ENCODE measurements around the gene PKNOX1. TPM values are rescaled to one million over a fixed set of nuclear protein-coding genes. Genes with fewer than 3 reads are reported as not detected.
A peak's percentile ranks its signal among the peaks of the same experiment; 100 is the strongest.
"Not testable (repeated sequence)": the region's sequence is repeated elsewhere in the genome, so short reads cannot be mapped to it uniquely, and the experiment has no call there.

The PKNOX1 gene
- total and polyA plus RNA-seq, 9 of the 15 experiments (the other 6 are each of a cell fraction or from before 2014, with no cell fraction given): 8.8 to 25.9 (median 13.2) TPM

DNA sequence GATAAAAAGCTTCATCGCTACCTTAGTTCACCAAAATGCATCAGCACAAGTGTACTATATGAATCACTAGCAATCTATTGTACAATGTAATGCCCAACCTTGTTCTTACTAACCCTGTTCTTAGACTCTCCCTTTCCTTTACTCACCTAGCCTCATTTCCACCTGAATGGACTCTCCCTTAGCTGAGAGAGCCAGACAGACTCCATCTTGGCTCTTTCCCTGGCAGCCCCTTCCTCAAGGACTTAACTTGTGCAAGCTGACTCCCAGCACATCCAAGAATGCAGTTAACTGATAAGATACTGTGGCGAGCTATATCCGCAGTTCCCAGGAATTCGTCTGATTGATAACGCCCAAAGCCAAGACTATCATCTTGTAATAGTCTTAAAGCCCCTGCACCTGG, 38.0 kb upstream of the PKNOX1 start (continued):
- peak; percentile 55; the same call in 1 of the 2 replicates for TF ChIP-seq ZNF584 (CRISPR knock-in tag; IDR thresholded peaks at IDR 0.05; ENCODE audit: low read depth)
- TF ChIP-seq, protein P1, sequence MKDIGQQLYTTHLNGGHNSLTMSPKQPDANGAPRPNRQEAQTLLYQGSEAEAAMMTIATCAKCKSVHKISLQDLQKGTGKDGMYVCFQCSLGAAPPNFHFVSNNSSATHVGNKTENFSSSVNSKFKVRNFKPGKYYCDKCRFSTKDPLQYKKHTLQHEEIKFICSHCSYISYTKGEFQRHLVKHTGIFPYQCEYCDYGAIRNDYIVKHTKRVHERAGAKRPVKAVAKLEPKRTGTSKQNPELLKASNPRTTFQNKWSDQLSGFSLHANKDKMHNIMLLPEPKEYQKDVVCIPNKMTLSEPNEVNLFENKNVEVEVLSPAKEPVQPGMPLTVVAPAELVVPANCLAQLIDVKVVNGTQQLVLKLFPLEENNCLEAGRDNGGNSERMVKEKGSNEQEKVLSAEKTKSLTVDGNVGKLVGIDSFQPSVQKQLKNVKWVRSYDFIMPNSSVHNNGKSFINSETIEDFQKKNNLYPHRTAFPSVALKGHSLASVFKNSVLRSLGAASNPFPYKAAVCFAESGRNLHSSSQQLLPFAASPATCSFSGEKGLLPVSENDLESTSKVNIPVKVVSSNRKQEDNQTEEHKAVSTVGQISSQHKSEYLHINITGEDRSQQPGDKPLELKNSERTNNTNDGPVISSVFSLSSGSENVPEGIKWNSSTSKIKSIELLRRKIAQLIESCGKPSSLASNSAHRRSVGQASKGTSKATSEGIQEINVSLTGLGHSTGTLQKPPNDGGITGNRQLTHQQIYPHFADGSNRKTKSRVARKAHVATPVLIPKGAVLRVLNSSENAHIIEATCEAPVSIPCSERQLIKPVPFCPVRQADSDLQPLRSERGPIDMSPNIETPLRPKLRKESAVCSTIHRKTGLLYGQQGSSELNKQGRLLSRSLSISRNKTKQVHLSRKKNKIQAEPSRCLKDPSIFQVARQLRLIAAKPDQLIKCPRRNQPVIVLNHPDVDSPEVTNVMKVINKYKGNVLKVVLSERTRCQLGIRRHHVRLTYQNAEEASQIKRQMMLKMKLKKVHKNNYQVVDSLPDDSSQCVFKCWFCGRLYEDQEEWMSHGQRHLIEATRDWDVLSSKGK (CRISPR knock-in tag; IDR thresholded peaks at IDR 0.05): 0 out of 2 replicates have a peak, but pooled peaks have one; percentile 66
- peak; percentile 82; the same call in 1 of the 2 replicates for TF ChIP-seq BCL6 (CRISPR knock-in tag; IDR thresholded peaks at IDR 0.05)
- peak; percentile 91 for TF ChIP-seq ZNF197 (CRISPR knock-in tag; IDR thresholded peaks at IDR 0.05; ENCODE audit: low read depth)
- TF ChIP-seq SMAD3 (CRISPR knock-in tag; conservative IDR thresholded peaks at IDR 0.05): peak; percentile 89
- TF ChIP-seq, protein P2, sequence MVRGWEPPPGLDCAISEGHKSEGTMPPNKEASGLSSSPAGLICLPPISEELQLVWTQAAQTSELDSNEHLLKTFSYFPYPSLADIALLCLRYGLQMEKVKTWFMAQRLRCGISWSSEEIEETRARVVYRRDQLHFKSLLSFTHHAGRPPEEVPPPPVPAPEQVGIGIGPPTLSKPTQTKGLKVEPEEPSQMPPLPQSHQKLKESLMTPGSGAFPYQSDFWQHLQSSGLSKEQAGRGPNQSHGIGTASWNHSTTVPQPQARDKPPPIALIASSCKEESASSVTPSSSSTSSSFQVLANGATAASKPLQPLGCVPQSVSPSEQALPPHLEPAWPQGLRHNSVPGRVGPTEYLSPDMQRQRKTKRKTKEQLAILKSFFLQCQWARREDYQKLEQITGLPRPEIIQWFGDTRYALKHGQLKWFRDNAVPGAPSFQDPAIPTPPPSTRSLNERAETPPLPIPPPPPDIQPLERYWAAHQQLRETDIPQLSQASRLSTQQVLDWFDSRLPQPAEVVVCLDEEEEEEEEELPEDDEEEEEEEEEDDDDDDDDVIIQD (CRISPR knock-in tag; IDR thresholded peaks at IDR 0.05): 0 out of 2 replicates have a peak, but pooled peaks have one; percentile 52
- peak; percentile 52; the same call in 1 of the 2 replicates for TF ChIP-seq ILK (tag; IDR thresholded peaks at IDR 0.05; ENCODE audit: borderline replicate concordance, low read depth)
- TF ChIP-seq CBFA2T2 (conservative IDR thresholded peaks at IDR 0.05): peak; percentile 38; the same call in 1 of the 2 replicates
- peak; percentile 41; the same call in 1 of the 2 replicates for TF ChIP-seq TCF3 (CRISPR knock-in tag; IDR thresholded peaks at IDR 0.05)
- 0 out of 2 replicates have a peak, but pooled peaks have one; percentile 26 for TF ChIP-seq TEAD4 (IDR thresholded peaks at IDR 0.05; ENCODE audit: low read length)
- not testable (repeated sequence) for TF ChIP-seq TEAD4 (CRISPR knock-in tag; IDR thresholded peaks at IDR 0.05; ENCODE audit: borderline replicate concordance)
- TF ChIP-seq, protein P3, sequence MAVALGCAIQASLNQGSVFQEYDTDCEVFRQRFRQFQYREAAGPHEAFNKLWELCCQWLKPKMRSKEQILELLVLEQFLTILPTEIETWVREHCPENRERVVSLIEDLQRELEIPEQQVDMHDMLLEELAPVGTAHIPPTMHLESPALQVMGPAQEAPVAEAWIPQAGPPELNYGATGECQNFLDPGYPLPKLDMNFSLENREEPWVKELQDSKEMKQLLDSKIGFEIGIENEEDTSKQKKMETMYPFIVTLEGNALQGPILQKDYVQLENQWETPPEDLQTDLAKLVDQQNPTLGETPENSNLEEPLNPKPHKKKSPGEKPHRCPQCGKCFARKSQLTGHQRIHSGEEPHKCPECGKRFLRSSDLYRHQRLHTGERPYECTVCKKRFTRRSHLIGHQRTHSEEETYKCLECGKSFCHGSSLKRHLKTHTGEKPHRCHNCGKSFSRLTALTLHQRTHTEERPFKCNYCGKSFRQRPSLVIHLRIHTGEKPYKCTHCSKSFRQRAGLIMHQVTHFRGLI (CRISPR knock-in tag; IDR thresholded peaks at IDR 0.05): peak; percentile 69; the same call in 1 of the 2 replicates
- TF ChIP-seq DDX20 (tag; IDR thresholded peaks at IDR 0.05; ENCODE audit: low read depth): peak; percentile 90
- 0 out of 2 replicates have a peak, but pooled peaks have one; percentile 23 for TF ChIP-seq ZKSCAN8 (CRISPR knock-in tag; IDR thresholded peaks at IDR 0.05)
- TF ChIP-seq, protein P4, sequence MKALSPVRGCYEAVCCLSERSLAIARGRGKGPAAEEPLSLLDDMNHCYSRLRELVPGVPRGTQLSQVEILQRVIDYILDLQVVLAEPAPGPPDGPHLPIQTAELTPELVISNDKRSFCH (CRISPR knock-in tag; IDR thresholded peaks at IDR 0.05): not testable (repeated sequence)
- TF ChIP-seq, protein P4 (tag; IDR thresholded peaks at IDR 0.05): peak; percentile 97
- peak; percentile 91 for TF ChIP-seq PHTF2 (CRISPR knock-in tag; IDR thresholded peaks at IDR 0.05)
- TF ChIP-seq ZKSCAN3 (CRISPR knock-in tag; IDR thresholded peaks at IDR 0.05): peak; percentile 40; the same call in 1 of the 2 replicates
- peak; percentile 89 for TF ChIP-seq ZNF165 (CRISPR knock-in tag; IDR thresholded peaks at IDR 0.05; ENCODE audit: borderline replicate concordance)
- TF ChIP-seq KLF6 (CRISPR knock-in tag; IDR thresholded peaks at IDR 0.05; ENCODE audit: borderline replicate concordance): peak; percentile 97
- TF ChIP-seq ZNF41 (CRISPR knock-in tag; conservative IDR thresholded peaks at IDR 0.05): peak; percentile 88
- TF ChIP-seq IFI16 (CRISPR knock-in tag; IDR thresholded peaks at IDR 0.05): peak; percentile 71; the same call in 1 of the 2 replicates

All from K562 (cell line).